Sciatic nerve (tissue), 2 donors: Measurements from ENCODE around the gene SUFU. TPM values are rescaled to one million over a fixed set of nuclear protein-coding genes. Genes with fewer than 3 reads are reported as not detected.
"Not testable (repeated sequence)": the region's sequence is repeated elsewhere in the genome, so short reads cannot be mapped to it uniquely, and the experiment has no call there.

Experiments
- ATAC-seq: fragments of 200-7000 bp; cut with Tn5 transposase; one replicate; pipeline ENCODE4 v1.9.1; 2020; ENCODE audit warnings: mild to moderate bottlenecking, moderate library complexity
- DNase-seq: peaks from one replicate; pipeline ENCODE4 v3.0.0-alpha.2; 2020; ENCODE audit warnings: low spot score
- intact Hi-C: fragments of 100-400 bp; cut with DNase I; formaldehyde crosslinking; loops from one replicate; pipeline ENCODE4 v1.14.2; 2022
- total RNA-seq: library from RNA; stranded (reverse); fragmentation: NEBNext Ultra II Directional; extraction: Animal tissue kit (Norgen Biotek cat#: 25700); gene quantifications from one replicate; pipeline ENCODE4 v1.2.1, GENCODE V29; 2021
- donor health status: DM: no; HTN: no; CAD: no.
- donor health status: DM: no; HTN: no; CAD: no.

SUFU gene
- total RNA-seq, result 19.7 TPM

DNA sequence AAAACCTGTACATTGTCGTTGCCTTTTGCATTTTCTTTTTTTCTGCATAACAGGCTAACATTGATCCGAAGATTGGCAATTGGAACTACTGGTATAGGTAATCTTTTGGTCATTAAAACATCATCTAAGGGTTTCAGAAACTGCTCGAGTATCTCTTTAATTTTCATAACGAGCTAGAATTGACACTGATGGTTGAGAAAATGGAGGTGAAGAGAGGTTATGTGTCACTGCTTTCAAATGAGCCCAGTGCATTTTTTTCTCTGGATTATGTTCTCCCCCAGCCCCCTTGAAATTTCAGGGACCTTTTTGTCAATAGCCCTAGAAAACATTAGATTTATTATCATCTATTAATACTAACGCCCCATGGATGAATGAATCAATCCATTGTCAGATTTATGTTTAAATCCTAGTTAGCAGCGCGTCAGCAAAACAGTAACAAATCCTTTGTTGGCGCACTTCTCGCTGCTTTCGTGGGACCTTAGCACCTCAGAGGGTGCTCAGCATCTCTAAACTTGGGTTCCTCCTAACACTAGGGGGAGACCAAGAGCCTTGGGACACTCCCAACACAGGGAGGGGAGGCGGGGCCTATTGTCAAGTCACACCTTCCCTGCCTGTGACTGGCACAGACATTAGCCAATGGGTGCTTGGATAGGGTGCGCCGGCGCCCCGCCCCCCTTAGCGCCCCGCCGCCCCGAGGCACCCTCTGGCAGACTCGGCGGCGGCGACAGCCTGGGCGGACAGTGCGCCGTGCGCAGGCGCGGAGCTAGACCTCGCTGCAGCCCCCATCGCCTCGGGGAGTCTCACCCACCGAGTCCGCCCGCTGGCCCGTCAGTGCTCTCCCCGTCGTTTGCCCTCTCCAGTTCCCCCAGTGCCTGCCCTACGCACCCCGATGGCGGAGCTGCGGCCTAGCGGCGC, at the start of gene SUFU:
SUFU (plus strand) TSS at position 709 of the 915 bp plus-strand sequence; CDS start at position 890, 181 bp downstream.
- peak; percentile 98 for DNase-seq
- peak; percentile 89 for ATAC-seq
- intact Hi-C loops, result loop anchor here (1.0 to 5.0 kb wide), 2 partner anchors 79 to 352 kb away; no protein-coding TSS in a partner anchor

DNA sequence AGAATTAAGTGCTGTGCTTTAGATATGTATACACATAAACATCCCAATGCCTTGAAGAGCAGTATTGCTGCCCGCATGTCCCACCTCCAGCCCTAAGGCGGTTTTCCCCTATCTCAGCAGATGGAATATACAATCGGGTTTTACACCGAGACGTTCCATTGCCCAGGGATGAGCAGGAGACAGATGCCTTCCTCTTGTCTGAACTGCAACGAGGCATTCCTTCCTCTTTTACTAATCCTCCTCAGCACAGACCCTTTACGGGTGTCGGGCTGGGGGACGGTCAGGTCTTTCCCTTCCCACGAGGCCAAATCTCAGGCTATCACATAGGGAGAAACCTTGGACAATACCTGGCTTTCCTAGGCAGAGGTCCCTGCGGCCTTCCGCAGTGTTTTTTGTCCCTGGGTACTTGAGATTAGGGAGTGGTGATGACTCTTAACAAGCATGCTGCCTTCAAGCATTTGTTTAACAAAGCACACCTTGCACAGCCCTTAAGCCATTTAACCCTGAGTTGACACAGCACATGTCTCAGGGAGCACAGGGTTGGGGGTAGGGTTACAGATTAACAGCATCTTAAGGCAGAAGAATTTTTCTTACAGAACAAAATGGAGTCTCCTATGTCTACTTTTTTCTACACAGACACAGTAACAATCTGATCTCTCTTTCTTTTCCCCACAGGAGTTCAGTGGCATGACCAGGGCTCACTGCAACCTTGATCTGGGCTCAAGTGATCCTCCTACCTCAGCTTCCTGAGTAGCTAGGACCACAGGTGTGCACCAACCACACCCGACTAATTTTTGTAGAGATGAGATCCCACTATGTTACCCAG, 48.9 kb upstream of the SUFU start:
- DNase-seq, intact Hi-C loops, ATAC-seq: not testable (repeated sequence)

DNA sequence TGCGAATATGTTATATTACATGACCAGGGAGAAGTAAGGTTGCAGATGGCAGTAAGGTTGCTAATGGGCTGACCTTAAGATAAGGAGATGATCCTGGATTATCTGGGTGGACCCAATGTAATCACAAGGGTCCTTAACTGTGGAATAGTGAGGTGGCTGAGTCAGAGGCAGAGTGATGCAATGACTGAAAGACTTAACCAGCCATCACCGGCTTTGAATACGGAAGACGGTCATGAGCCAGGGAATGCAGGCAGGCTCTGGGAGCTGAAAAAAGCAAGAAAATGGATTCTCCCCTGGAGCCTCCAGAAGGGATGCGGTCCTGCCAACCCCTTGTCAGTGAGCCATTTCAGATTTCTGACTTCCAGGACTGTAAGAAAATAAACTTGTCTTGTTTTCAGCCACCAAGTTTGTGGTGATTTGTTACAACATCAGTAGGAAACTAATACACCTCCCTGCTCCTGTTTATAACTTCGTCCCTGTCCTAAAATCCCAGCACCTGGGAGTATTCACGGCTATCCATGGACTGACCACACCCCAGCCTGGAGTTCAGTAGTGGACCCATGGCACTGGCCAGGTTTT, 47.8 kb upstream of the SUFU start:
- intact Hi-C loops, result no loop called here
- DNase-seq (no peak), ATAC-seq (no peak)

- ATAC-seq (no peak), DNase-seq (no peak)
- intact Hi-C loops, result no loop called here
These were observed 46.1 kb upstream of the SUFU start for GRCh38 chr10:102457591-102458150.

DNA sequence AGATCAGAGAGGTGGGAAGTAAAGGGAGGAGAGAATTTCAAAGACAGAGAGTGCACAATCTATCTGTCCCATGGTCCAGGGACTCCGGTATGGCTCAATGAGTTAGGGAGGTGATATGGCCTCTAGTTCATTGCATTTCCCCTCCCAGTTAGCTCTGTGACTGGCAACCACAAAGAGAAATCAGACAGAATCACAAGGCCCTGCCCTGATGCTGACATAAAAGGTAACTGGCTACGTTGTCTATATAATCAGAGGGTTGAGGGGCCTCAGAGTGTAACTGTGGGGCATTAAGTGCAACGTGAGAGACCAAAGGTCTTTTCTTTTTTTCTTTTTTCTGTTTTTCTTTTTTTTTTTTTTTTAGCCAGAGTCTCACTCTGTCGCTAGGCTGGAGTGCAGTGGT, 45.1 kb upstream of the SUFU start:
- ATAC-seq (no peak), DNase-seq (no peak)
- intact Hi-C loops, result no loop called here

DNA sequence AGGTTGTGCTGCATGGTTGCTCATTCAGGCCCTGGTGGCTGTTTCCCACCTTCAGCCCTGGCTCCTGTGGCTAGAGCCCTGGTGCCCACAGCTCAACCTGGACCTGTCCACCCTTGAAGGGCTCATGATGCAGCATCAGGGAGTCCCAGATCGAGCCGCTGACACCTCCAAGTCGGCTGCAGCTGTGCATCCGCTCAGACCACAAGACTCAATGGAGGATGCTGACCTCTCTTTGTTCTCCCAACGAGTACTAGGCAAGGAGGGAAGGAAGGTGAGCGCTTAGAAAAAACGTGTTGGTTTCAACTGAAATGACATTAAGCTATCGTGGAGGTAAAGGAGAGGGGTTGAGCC, 43.0 kb upstream of the SUFU start:
- intact Hi-C loops, result no loop called here
- ATAC-seq (peak; percentile 26), DNase-seq (no peak)

DNA sequence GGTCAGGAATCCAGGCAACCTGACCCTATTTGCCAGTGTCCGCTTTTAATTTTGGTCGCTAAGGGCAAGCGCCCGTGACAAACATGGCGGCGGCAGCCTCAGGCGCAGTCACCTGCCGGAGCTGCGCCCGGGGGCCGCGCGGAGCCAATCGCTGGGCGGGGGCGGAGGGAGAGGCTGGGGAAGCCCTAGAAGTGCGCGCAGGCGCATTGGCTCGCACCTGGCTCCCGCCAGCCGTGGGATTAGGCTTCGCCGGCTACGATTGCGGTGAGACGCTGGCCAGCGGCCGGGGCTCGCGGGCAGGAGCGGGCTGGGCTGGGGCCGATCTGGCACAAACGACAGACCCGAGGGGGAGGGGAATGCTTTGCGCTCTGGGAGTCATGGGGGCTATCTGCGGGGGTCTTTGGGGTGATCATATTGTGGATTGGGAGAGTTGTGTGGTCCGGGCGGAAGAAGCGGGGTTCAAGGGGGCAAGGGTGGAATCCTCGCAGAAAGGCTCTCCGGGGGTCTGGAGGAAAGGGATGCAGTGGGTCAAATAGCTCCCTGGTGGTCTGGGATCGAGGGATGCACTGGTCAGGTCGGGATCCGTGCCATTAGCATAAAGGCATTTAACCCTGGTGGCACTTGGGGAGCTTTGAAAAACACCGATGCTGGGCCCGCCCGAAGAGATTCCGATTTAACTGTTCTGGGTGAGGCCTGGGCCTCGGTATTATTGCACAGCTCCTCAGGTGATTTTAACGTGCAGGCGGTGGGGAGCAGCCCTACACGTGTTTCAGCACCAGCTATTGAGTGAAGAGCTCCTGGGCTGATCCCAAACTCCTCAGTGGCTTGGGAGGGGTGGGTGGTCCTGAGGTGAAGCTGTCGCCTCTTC, 42.4 kb upstream of the SUFU start:
- ATAC-seq (peak; percentile 97), DNase-seq (peak; percentile 94)
- intact Hi-C loops, result no loop called here

DNA sequence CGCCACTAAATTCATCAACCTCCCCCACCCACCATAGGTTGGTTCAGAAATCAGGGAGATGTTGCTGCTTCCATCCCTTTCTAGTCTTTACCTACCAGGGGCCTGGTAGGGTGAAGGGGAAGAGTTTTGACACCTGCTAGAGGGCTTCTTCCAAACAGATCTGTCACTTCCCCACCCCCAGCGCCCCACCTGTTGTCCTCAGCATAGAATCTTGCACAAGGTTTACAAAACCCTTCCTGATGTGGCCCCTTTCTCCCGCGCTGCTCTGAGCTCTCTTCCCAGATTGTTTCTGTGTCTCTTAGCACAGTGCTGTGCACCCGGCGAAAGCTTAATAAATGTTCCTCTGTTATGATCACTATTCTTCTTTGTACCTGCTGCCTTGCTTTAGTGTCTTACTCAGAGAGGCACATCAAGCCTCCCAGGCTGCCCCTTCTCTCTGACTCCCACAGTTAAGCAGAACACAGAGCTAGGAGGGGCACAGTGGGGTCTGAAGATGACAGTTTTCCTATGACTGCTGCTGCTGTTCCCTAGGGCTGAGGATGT, 41.2 kb upstream of the SUFU start:
- no peak for DNase-seq
- ATAC-seq, result no peak
- intact Hi-C loops, result no loop called here

DNA sequence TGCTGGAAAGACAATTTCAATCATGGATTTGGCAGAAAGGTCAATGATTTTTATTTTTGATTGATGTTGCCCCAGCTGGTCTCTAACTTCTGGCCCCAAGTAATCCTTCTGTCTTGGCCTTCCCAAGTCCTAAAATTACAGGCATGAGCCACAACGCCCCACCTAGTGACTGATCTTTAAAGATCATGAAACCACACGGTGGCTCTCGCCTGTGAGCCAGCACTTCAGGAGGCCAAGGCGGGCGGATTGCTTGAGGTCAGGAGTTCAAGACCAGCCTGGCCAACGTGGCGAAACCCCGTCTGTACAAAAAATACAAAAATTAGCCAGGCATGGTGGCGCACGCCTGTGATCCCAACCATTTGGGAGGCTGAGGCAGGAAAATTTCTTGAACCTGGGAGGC, 39.8 kb upstream of the SUFU start:
- intact Hi-C loops, result no loop called here
- no peak for ATAC-seq
- no peak for DNase-seq

GRCh38 chr10:102465466-102465865, 38.3 kb upstream of the SUFU start:
- intact Hi-C loops, result no loop called here
- DNase-seq (no peak), ATAC-seq (no peak)

GRCh38 chr10:102467318-102467717, 36.5 kb upstream of the SUFU start:
- no peak for ATAC-seq
- intact Hi-C loops, result no loop called here
- DNase-seq, result no peak

DNA sequence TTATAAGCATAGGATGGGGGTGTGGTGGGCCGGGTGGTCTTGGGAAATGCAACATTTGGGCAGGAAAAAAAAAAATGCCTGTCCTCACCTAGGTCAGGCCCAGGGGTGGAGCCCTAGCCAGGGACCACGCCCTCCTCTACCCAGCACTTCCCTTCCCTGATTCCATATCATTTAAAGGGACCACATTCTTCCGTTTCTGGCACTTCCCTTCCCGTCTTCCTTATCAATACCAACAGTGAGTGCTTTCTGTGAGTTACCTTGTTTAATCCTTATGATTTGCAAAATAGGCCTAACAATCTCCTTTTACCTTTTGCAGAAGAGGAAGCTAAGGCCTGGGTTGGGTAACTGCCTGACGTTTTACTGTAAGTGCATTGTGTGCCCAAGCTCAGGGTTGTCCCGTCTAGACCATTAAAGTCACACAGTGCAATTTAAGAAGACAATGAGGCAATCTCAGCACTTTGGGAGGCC, 35.8 kb upstream of the SUFU start:
- intact Hi-C loops, result no loop called here
- no peak for DNase-seq
- no peak for ATAC-seq

- ATAC-seq (peak; percentile 45), DNase-seq (no peak)
- intact Hi-C loops, result no loop called here
These were observed 35.1 kb upstream of the SUFU start for GRCh38 chr10:102468683-102469082.

GRCh38 chr10:102470579-102471546, 32.9 kb upstream of the SUFU start:
- DNase-seq (no peak), ATAC-seq (no peak)
- intact Hi-C loops, result loop anchor here (10.0 kb wide), 1 partner anchor 76 kb away; the partner anchor contains the start of gene NFKB2

DNA sequence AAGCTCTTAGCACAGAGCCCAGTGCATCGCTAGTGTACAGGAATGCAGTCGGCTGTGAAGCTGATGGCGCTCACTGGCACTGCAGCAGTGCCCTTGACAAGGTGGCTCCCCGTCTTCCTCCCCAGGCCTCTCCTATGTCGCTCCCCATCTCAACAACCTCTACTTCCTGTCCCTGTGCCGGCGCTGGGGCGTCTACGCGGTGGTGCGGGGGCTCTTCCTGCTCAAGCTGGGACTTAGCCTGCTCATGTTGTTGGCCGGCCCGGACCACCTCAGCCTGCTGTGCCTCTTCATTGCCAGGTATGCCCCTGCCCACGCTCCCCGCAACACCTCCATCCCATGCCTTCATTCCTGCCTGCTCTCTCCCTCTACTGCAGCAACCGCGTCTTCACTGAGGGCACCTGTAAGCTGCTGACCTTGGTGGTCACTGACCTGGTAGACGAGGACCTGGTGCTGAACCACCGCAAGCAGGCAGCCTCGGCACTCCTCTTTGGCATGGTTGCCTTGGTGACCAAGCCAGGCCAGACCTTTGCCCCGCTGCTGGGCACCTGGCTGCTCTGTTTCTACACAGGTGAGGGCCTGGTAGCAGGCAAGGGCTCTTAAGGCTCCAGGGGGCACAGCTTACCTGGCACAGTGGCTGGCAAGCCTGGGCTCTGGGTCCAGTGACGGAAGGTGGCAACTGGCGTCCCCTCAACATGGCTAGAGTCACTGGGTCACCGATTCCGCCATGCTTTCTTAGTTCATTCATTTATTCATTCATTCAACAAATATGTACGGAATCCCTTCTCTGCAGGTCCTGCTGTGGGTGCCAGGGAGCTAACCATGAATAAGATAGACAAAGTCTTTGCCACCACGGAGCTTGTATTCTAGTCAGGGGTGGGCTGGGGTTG, 30.1 kb upstream of the SUFU start:
- ATAC-seq (no peak), DNase-seq (no peak)
- intact Hi-C loops, result loop anchor here (10.0 kb wide), 1 partner anchor 79 kb away; the partner anchor contains the start of gene NFKB2
